ENCODE results near the gene BLM.

BLM gene

DNA sequence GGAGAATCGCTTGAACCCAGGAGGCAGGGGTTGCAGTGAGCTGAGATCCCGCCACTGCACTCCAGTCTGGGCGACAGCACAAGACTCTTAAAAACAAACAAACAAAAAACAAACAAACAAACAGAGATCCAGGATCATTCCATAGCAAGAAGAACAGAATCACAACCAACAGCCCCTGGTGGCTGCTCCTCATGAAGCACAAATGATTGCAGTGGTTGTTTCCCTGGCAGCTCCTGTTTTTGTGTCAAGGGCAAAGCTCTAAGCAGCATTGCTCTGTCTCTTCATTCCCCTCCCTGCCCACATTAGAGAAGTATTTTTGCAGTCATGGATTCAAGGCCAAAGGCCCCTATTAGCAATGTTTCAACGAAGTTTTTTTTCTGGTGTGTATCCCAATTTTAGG is 25.8 kb upstream of the BLM start:
- Histone ChIP-seq H3K27me3 (ENCODE audit: insufficient read depth, poor library complexity, severe bottlenecking) (no peaks in the 10 kb centered on the region), H3K27ac (ENCODE audit: poor library complexity, severe bottlenecking) (no peak overlapping the region), H3K4me1 (ENCODE audit: insufficient read depth, poor library complexity, severe bottlenecking) (no peaks in the 10 kb centered on the region), H3K4me3 (ENCODE audit: severe bottlenecking) (no peak overlapping the region), H3K36me3 (ENCODE audit: low read depth) (no peaks in the 10 kb centered on the region), H3K9me3 (ENCODE audit: severe bottlenecking) (peaks cover 2% of the 10 kb centered on the region)
- no peak for DNase-seq (ENCODE audit: low spot score)
- ATAC-seq (ENCODE audit: low read depth), result no peak
- TF ChIP-seq, protein P1, sequence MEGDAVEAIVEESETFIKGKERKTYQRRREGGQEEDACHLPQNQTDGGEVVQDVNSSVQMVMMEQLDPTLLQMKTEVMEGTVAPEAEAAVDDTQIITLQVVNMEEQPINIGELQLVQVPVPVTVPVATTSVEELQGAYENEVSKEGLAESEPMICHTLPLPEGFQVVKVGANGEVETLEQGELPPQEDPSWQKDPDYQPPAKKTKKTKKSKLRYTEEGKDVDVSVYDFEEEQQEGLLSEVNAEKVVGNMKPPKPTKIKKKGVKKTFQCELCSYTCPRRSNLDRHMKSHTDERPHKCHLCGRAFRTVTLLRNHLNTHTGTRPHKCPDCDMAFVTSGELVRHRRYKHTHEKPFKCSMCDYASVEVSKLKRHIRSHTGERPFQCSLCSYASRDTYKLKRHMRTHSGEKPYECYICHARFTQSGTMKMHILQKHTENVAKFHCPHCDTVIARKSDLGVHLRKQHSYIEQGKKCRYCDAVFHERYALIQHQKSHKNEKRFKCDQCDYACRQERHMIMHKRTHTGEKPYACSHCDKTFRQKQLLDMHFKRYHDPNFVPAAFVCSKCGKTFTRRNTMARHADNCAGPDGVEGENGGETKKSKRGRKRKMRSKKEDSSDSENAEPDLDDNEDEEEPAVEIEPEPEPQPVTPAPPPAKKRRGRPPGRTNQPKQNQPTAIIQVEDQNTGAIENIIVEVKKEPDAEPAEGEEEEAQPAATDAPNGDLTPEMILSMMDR (IDR thresholded peaks at IDR 0.05; ENCODE audit: poor library complexity, severe bottlenecking), result no peak

DNA sequence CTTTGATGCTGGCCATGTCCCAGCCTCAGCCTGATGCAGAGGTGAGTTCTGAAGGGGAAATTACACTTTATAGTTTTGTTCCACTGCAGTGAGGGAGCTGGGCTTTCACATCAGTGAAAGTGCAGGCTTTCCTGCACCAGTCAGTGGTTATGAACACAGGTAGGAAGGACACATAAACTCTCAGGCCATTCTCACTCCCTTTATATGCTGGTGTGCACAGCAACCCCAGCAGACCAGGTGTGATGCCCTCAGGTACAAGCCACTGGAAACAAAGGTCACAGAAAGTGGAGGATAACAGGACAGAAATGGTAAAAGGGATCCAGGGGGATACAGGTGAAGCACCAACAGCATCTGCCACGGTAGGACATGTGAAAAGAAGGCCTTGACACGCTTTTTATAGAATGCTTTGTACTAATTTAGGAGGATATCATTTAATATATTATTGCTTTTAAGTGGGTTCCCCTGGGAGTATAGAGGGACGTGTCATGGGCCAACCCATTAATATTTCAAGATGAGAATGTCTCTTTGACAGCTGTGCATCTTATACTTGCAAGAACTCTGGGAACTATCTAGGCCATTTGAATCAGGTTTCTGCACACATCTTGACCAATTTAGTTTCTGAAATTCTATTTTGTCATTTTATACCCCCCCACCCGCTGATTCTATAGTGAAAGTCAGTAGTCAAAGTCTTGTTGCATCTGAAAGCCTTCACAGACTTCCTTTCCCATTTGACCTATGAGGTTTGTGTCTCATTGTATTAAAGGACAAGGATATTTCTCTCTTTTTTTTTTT is 25.0 kb upstream of the BLM start:
- no peaks in the 10 kb centered on the region for H3K4me1 ChIP-seq (ENCODE audit: insufficient read depth, poor library complexity, severe bottlenecking)
- DNase-seq (ENCODE audit: low spot score) (peak; percentile 11), ATAC-seq (ENCODE audit: low read depth) (peak; percentile 14; the same call in 1 of the 3 replicates)
- H3K4me3 ChIP-seq (ENCODE audit: severe bottlenecking), result no peak overlapping the region
- H3K27me3 ChIP-seq (ENCODE audit: insufficient read depth, poor library complexity, severe bottlenecking), result no peaks in the 10 kb centered on the region
- H3K27ac ChIP-seq (ENCODE audit: poor library complexity, severe bottlenecking), result no peak overlapping the region
- H3K9me3 ChIP-seq (ENCODE audit: severe bottlenecking), result peaks cover 2% of the 10 kb centered on the region
- no peaks in the 10 kb centered on the region for H3K36me3 ChIP-seq (ENCODE audit: low read depth)
- TF ChIP-seq, protein P1 (IDR thresholded peaks at IDR 0.05; ENCODE audit: poor library complexity, severe bottlenecking), result no peak

DNA sequence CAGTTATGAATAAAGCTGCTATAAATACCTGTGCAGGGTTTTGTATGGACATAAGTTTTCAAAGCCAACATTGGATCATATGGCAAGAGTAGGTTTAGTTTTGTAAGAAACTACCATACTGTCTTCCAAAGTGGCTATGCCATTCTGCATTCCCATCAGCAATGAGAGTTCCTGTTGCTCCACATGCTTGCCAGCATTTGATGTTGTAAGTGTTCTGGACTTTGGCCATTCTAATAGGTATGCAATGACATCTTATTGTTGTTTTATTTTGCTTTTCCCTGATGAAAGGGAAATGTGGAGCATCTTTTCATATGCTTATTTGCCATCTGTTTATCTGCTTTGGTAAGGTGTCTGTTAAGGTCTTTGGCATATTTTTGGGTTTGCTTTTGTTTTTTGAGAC is 22.2 kb upstream of the BLM start:
- Histone ChIP-seq H3K4me1 (ENCODE audit: insufficient read depth, poor library complexity, severe bottlenecking) (no peaks in the 10 kb centered on the region), H3K27me3 (ENCODE audit: insufficient read depth, poor library complexity, severe bottlenecking) (no peaks in the 10 kb centered on the region), H3K9me3 (ENCODE audit: severe bottlenecking) (no peaks in the 10 kb centered on the region), H3K4me3 (ENCODE audit: severe bottlenecking) (no peak overlapping the region), H3K27ac (ENCODE audit: poor library complexity, severe bottlenecking) (no peak overlapping the region), H3K36me3 (ENCODE audit: low read depth) (no peaks in the 10 kb centered on the region)
- DNase-seq (ENCODE audit: low spot score) (no peak), ATAC-seq (ENCODE audit: low read depth) (no peak)
- TF ChIP-seq, protein P1 (IDR thresholded peaks at IDR 0.05; ENCODE audit: poor library complexity, severe bottlenecking), result no peak

DNA sequence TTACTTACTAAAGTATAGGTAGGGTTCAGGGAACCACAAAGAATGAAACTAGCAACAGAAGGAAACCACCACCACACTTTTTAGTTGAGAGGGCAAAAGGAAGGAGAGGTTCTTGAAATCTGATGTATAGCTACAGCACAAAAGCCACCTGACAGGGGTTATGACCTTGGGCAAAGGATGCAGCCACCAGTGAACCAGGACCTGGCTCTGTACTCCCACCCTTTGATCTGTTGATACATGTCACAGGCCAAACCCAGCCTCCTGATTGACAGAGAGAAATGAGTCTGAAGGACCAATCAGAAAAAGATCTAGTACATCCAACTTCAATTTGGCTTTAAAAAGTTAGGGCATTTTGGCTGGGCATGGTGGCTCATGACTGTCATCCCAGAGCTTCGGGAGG is 20.0 kb upstream of the BLM start:
- Histone ChIP-seq H3K4me3 (ENCODE audit: severe bottlenecking) (no peak overlapping the region), H3K27me3 (ENCODE audit: insufficient read depth, poor library complexity, severe bottlenecking) (no peaks in the 10 kb centered on the region), H3K4me1 (ENCODE audit: insufficient read depth, poor library complexity, severe bottlenecking) (no peaks in the 10 kb centered on the region), H3K27ac (ENCODE audit: poor library complexity, severe bottlenecking) (no peak overlapping the region), H3K9me3 (ENCODE audit: severe bottlenecking) (no peaks in the 10 kb centered on the region), H3K36me3 (ENCODE audit: low read depth) (no peaks in the 10 kb centered on the region)
- TF ChIP-seq, protein P1 (IDR thresholded peaks at IDR 0.05; ENCODE audit: poor library complexity, severe bottlenecking), result no peak
- ATAC-seq (ENCODE audit: low read depth) (no peak), DNase-seq (ENCODE audit: low spot score) (peak; percentile 7)

DNA sequence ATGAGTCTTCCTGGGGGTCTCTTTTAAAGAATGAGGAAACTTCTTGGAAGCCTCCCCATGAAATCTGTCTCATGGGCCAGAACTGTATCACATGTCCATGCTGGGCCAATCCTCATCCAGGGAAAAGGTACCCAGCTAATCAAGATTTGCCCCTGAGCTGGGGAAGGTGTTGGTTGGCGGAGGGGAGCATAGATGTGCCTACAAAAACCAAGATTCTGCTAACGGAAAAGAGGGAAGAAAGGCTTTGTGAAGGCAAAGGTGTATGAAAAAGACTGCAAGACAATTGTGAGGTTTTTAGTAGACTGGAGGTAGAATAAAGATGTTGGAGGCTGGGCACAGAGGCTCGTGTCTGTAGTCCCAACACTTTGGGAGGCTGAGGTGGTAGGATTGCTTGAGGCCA is 18.5 kb upstream of the BLM start:
- Histone ChIP-seq H3K4me1 (ENCODE audit: insufficient read depth, poor library complexity, severe bottlenecking) (no peaks in the 10 kb centered on the region), H3K9me3 (ENCODE audit: severe bottlenecking) (no peaks in the 10 kb centered on the region), H3K27me3 (ENCODE audit: insufficient read depth, poor library complexity, severe bottlenecking) (no peaks in the 10 kb centered on the region), H3K27ac (ENCODE audit: poor library complexity, severe bottlenecking) (no peak overlapping the region), H3K4me3 (ENCODE audit: severe bottlenecking) (no peak overlapping the region), H3K36me3 (ENCODE audit: low read depth) (no peaks in the 10 kb centered on the region)
- DNase-seq (ENCODE audit: low spot score), result no peak
- TF ChIP-seq, protein P1 (IDR thresholded peaks at IDR 0.05; ENCODE audit: poor library complexity, severe bottlenecking), result no peak
- no peak for ATAC-seq (ENCODE audit: low read depth)
